Kidney (tissue), 14 donors: ENCODE data around the gene SPACA9. TPM values are rescaled to one million over a fixed set of nuclear protein-coding genes. Genes with fewer than 3 reads are reported as not detected.

Experiments
- DNase-seq, 5 donors: peaks; one replicate each; pipeline ENCODE4 v3.0.0-alpha.2; 2013 to 2020
- FAIRE-seq: peaks from 2 replicates; lab custom pipeline; 2012; peaks lifted over from hg19 to GRCh38; lab: Jason Lieb, UNC
- H3K27ac ChIP-seq, 2 donors: one replicate each; pipeline ENCODE4 v1.7.0; 2013; ENCODE audit warnings: low read depth in 2 of 2, low read length in 2 of 2, inconsistent platforms in 1 of 2
- H3K27me3 ChIP-seq: one replicate; pipeline ENCODE4 v1.7.1; 2013; ENCODE audit warnings: low read length, inconsistent platforms; ENCODE audit not compliant: control insufficient read depth, insufficient read depth
- H3K36me3 ChIP-seq, 3 donors: one replicate each; pipeline versions ENCODE4 v1.7.0 to v1.7.1; 2013; ENCODE audit warnings: low read length in 3 of 3, control low read depth in 1 of 3, inconsistent platforms in 1 of 3; ENCODE audit not compliant: insufficient read depth in 3 of 3, control insufficient read depth in 2 of 3
- H3K4me1 ChIP-seq, 3 donors: one replicate each; pipeline versions ENCODE4 v1.7.0 to v1.7.1; 2013; ENCODE audit warnings: low read length in 3 of 3, inconsistent platforms in 1 of 3, low read depth in 1 of 3; ENCODE audit not compliant: control insufficient read depth in 2 of 3, insufficient read depth in 2 of 3
- H3K4me3 ChIP-seq, 3 donors: one replicate each; pipeline versions ENCODE4 v1.7.0 to v1.8.1; 2013; ENCODE audit warnings: low read length in 3 of 3, control low read depth in 1 of 3, inconsistent platforms in 1 of 3
- H3K9ac ChIP-seq, 3 donors: one replicate each; pipeline versions ENCODE4 v1.7.0 to v1.7.1; 2013; ENCODE audit warnings: low read length in 3 of 3, control low read depth in 1 of 3, inconsistent platforms in 1 of 3
- H3K9me3 ChIP-seq, 3 donors: one replicate each; pipeline versions ENCODE4 v1.7.0 to v1.7.1; 2013; ENCODE audit warnings: low read length in 3 of 3, control low read depth in 1 of 3, inconsistent platforms in 1 of 3; ENCODE audit not compliant: control insufficient read depth in 2 of 3, insufficient read depth in 1 of 3
- CTCF ChIP-seq: IDR thresholded peaks from 3 replicates; pipeline ENCODE4 v1.5.1; 2012; ENCODE audit warnings: mild to moderate bottlenecking, moderate library complexity, borderline replicate concordance; ENCODE audit not compliant: insufficient read depth; ENCODE audit errors: extremely low read depth
- intact Hi-C: fragments of 100-400 bp; cut with DNase I; formaldehyde crosslinking; loops from one replicate; pipeline ENCODE4 v1.11.1; 2022
- polyA plus RNA-seq: library from polyadenylated mRNA; stranded (reverse); fragments of 350-450 nt; fragmentation: Illumina TruSeq; extraction: RNeasy Lipid Tissue Mini Kit (QIAGEN cat#74804); gene quantifications from one replicate; pipeline ENCODE4 v1.2.3, GENCODE V29; 2014; ENCODE audit warnings: low read depth, low replicate concordance; ENCODE audit not compliant: insufficient read depth
- total RNA-seq: library from RNA; stranded (reverse); fragmentation: NEBNext Ultra II Directional; extraction: Animal tissue kit (Norgen Biotek cat#: 25700); gene quantifications from one replicate; pipeline ENCODE4 v1.2.1, GENCODE V29; 2021
- donor health status: control.
- donor health status: control.
- donor health status: control.
- donor health status: control.
- donor health status: control.
- donor health status: DM: yes; HTN: yes; CAD: no.
- donor health status: Normal renal cell carcinoma (clear cell type).

The SPACA9 gene
- total and polyA plus RNA-seq, 2 donors from 2014 or later = 8.7 to 17.1 TPM

- no peaks in the 10 kb centered on the region for H3K27me3 ChIP-seq
- FAIRE-seq (no peak), DNase-seq (no peak)
- H3K36me3 ChIP-seq = peaks cover 6 to 33% (median 23%) of the 10 kb centered on the region in 3 donors
- no peaks in the 10 kb centered on the region for H3K9me3 ChIP-seq
- no peaks in the 10 kb centered on the region for H3K4me1 ChIP-seq
- H3K4me3 ChIP-seq = no peak overlapping the region
- TF ChIP-seq CTCF = no peak
- intact Hi-C loops = no loop called here
- no peak overlapping the region for H3K27ac ChIP-seq
- no peak overlapping the region for H3K9ac ChIP-seq
These were observed 13.7 kb downstream of the SPACA9 start for GRCh38 chr9:132892400-132892799.

GRCh38 chr9:132894346-132894745 lies 15.6 kb downstream of the SPACA9 start:
- peaks cover 6 to 45% (median 35%) of the 10 kb centered on the region in 3 donors for H3K36me3 ChIP-seq
- H3K9ac ChIP-seq = no peak overlapping the region
- FAIRE-seq (no peak), DNase-seq (no peak)
- intact Hi-C loops = no loop called here
- H3K4me3 ChIP-seq = no peak overlapping the region
- H3K9me3 ChIP-seq = no peaks in the 10 kb centered on the region
- H3K27ac ChIP-seq = no peak overlapping the region
- no peaks in the 10 kb centered on the region for H3K4me1 ChIP-seq
- TF ChIP-seq CTCF = no peak
- no peaks in the 10 kb centered on the region for H3K27me3 ChIP-seq

GRCh38 chr9:132894862-132895835 lies 16.5 kb downstream of the SPACA9 start:
- no peak overlapping the region for H3K27ac ChIP-seq
- no peak for DNase-seq
- H3K27me3 ChIP-seq = no peaks in the 10 kb centered on the region
- H3K36me3 ChIP-seq = peaks cover 8 to 54% (median 42%) of the 10 kb centered on the region in 3 donors
- no peak for FAIRE-seq
- no peak overlapping the region for H3K9ac ChIP-seq
- intact Hi-C loops = no loop called here
- H3K4me3 ChIP-seq = no peak overlapping the region
- H3K9me3 ChIP-seq = no peaks in the 10 kb centered on the region
- TF ChIP-seq CTCF = no peak
- no peaks in the 10 kb centered on the region for H3K4me1 ChIP-seq
